B cell (primary cell): Measurements from ENCODE around the gene LALBA.
"Not testable (repeated sequence)": the region's sequence is repeated elsewhere in the genome, so short reads cannot be mapped to it uniquely, and the experiment has no call there.

Source experiments
- CTCF ChIP-seq: fragments of 200-600 bp; IDR thresholded peaks from one replicate; pipeline ENCODE4 v1.8.0; 2022; ENCODE audit warnings: antibody characterized with exemption, mild to moderate bottlenecking
- EZH2 ChIP-seq: IDR thresholded peaks from 2 replicates; pipeline ENCODE4 v1.6.1; 2012; ENCODE audit warnings: borderline replicate concordance, low read depth, mild to moderate bottlenecking, moderate library complexity, low read length; ENCODE audit not compliant: insufficient read depth, poor library complexity, severe bottlenecking

GRCh38 chr12:48551636-48552035 lies 18.2 kb downstream of the LALBA start:
- TF ChIP-seq CTCF, EZH2: not testable (repeated sequence)
